SU-DHL-6 (cell line): Measurements from ENCODE around the gene FLT1.

Experiments used
- H2AFZ ChIP-seq: fragments of 200-600 bp; sonication (generic); 2 replicates; pipeline ENCODE4 v1.6.1; 2014; ENCODE audit warnings: low read depth, mild to moderate bottlenecking, moderate library complexity, mixed read lengths, antibody characterized with exemption, low read length; ENCODE audit not compliant: severe bottlenecking
- H3F3A ChIP-seq: fragments of 200-600 bp; shearing (Covaris generic); 2 replicates; pipeline ENCODE4 v1.6.0; 2016; ENCODE audit warnings: antibody characterized with exemption, mild to moderate bottlenecking; ENCODE audit not compliant: insufficient read depth
- H3K27ac ChIP-seq: fragments of 200-600 bp; sonication (generic); 2 replicates; pipeline ENCODE4 v1.5.1; 2016; ENCODE audit warnings: low read depth, mild to moderate bottlenecking, low read length, moderate library complexity, mixed read lengths
- H3K27me3 ChIP-seq: fragments of 200-600 bp; sonication (generic), shearing (Covaris generic); 2 replicates; pipeline ENCODE4 v1.6.0; 2014; ENCODE audit warnings: mild to moderate bottlenecking, low read length
- H3K36me3 ChIP-seq: fragments of 200-600 bp; sonication (generic); 2 replicates; pipeline ENCODE4 v1.6.1; 2014; ENCODE audit warnings: mild to moderate bottlenecking, low read length, mixed read lengths
- H3K4me2 ChIP-seq: fragments of 300-600, 200-600 bp; shearing (Covaris generic), sonication (generic); 2 replicates; pipeline ENCODE4 v1.6.0; 2014; ENCODE audit warnings: low read length, low read depth, mild to moderate bottlenecking; ENCODE audit not compliant: poor library complexity, severe bottlenecking
- H3K4me3 ChIP-seq: fragments of 200-600 bp; sonication (generic); 2 replicates; pipeline ENCODE4 v1.5.1; 2014; ENCODE audit warnings: antibody characterized with exemption, low read length, mild to moderate bottlenecking, mixed read lengths; ENCODE audit not compliant: insufficient read depth, poor library complexity, severe bottlenecking
- H3K79me2 ChIP-seq: fragments of 200-600 bp; sonication (generic); 2 replicates; pipeline ENCODE4 v1.6.1; 2014; ENCODE audit warnings: mild to moderate bottlenecking, low read length, moderate library complexity; ENCODE audit not compliant: insufficient read depth
- H3K9ac ChIP-seq: fragments of 200-600 bp; sonication (generic); 2 replicates; pipeline ENCODE4 v1.7.0; 2014; ENCODE audit warnings: mild to moderate bottlenecking, low read length
- H3K9me2 ChIP-seq: fragments of 200-600 bp; sonication (generic); replicated peaks from 2 replicates; pipeline ENCODE4 v1.6.1; 2014; ENCODE audit warnings: low read length; ENCODE audit not compliant: insufficient read depth
- H3K9me3 ChIP-seq: fragments of 200-600 bp; sonication (generic); 2 replicates; pipeline ENCODE4 v1.6.1; 2014; ENCODE audit warnings: low read length, mixed read lengths; ENCODE audit not compliant: insufficient read depth
- H4K20me1 ChIP-seq: fragments of 200-600 bp; sonication (generic); 2 replicates; pipeline ENCODE4 v1.6.1; 2014; ENCODE audit warnings: low read depth, mild to moderate bottlenecking, antibody characterized with exemption, low read length, moderate library complexity, mixed read lengths
- CTCF ChIP-seq: fragments of 200-600 bp; sonication (generic); IDR thresholded peaks from one replicate; pipeline ENCODE4 v1.5.1; 2017; ENCODE audit warnings: antibody characterized with exemption, mild to moderate bottlenecking, low read length, moderate library complexity; ENCODE audit not compliant: insufficient read depth, poor library complexity, severe bottlenecking
- EZH2phosphoT487 ChIP-seq: fragments of 200-600 bp; sonication (generic), shearing (Covaris generic); conservative IDR thresholded peaks from 2 replicates; pipeline ENCODE4 v1.6.1; 2018; ENCODE audit warnings: mild to moderate bottlenecking, antibody characterized with exemption, low read length, moderate library complexity, mixed read lengths

The FLT1 gene

GRCh38 chr13:28250542-28250941 lies 244.4 kb downstream of the FLT1 start:
- H3K79me2 ChIP-seq = peaks cover 10% of the 10 kb centered on the region

More at GRCh38 chr13:28250542-28250941, 244.4 kb downstream of the FLT1 start:
- H3K4me3 ChIP-seq = no peak overlapping the region
- H3K27me3 ChIP-seq = no peaks in the 10 kb centered on the region
- no peaks in the 10 kb centered on the region for H3F3A ChIP-seq
- peaks cover 24% of the 10 kb centered on the region for H3K36me3 ChIP-seq
- H3K9me3 ChIP-seq = no peaks in the 10 kb centered on the region
- no peaks in the 10 kb centered on the region for H3K9me2 ChIP-seq
- no peak overlapping the region for H3K9ac ChIP-seq
- no peak overlapping the region for H2AFZ ChIP-seq
- no peaks in the 10 kb centered on the region for H4K20me1 ChIP-seq
- H3K27ac ChIP-seq = no peak overlapping the region
- no peak overlapping the region for H3K4me2 ChIP-seq
- TF ChIP-seq CTCF = no peak
- TF ChIP-seq EZH2phosphoT487 = no peak
